HG03575 (cell line): ENCODE results near the gene RRN3.
"Not testable (repeated sequence)": the region's sequence is repeated elsewhere in the genome, so short reads cannot be mapped to it uniquely, and the experiment has no call there.

Source experiments
- ATAC-seq: cut with Tn5 transposase; IDR thresholded peaks from one replicate; pipeline ENCODE4 v1.9.1; 2021; ENCODE audit not compliant: unreplicated experiment, insufficient number of reproducible peaks, low FRiP score; ENCODE audit errors: extremely low read depth

The RRN3 gene

GRCh38 chr16:15054357-15055140 lies 39.5 kb downstream of the RRN3 start:
- ATAC-seq = no peak

GRCh38 chr16:15053904-15054303 lies 40.2 kb downstream of the RRN3 start:
- ATAC-seq = no peak

GRCh38 chr16:15052747-15053476 lies 41.2 kb downstream of the RRN3 start:
- ATAC-seq = no peak

GRCh38 chr16:15051387-15051951 lies 42.6 kb downstream of the RRN3 start:
- no peak for ATAC-seq

- not testable (repeated sequence) for ATAC-seq
Measured at GRCh38 chr16:15050440-15050839, 43.6 kb downstream of the RRN3 start.

GRCh38 chr16:15049581-15050180 lies 44.4 kb downstream of the RRN3 start:
- no peak for ATAC-seq

- ATAC-seq = no peak
Measured at GRCh38 chr16:15046692-15047376, 47.2 kb downstream of the RRN3 start.

GRCh38 chr16:15045270-15045669 lies 48.8 kb downstream of the RRN3 start:
- not testable (repeated sequence) for ATAC-seq

- no peak for ATAC-seq
Measured at GRCh38 chr16:15044286-15044685, 49.8 kb downstream of the RRN3 start.

- ATAC-seq = no peak
Measured at GRCh38 chr16:15043344-15043743, 50.7 kb downstream of the RRN3 start.

- no peak for ATAC-seq
Measured at GRCh38 chr16:15041271-15042004, 52.6 kb downstream of the RRN3 start.

GRCh38 chr16:15038689-15039088 lies 55.4 kb downstream of the RRN3 start:
- ATAC-seq = no peak

- no peak for ATAC-seq
Measured at GRCh38 chr16:15037745-15038144, 56.3 kb downstream of the RRN3 start.

- no peak for ATAC-seq
Measured at GRCh38 chr16:15037003-15037402, 57.1 kb downstream of the RRN3 start.

- ATAC-seq = no peak
Measured at GRCh38 chr16:15035163-15035729, 58.8 kb downstream of the RRN3 start.

- ATAC-seq = no peak
Measured at GRCh38 chr16:15034266-15035162, 59.6 kb downstream of the RRN3 start.

- ATAC-seq = no peak
Measured at GRCh38 chr16:15033309-15033707, 60.8 kb downstream of the RRN3 start.
